ENCODE measurements around the gene CAPN5. TPM values are rescaled to one million over a fixed set of nuclear protein-coding genes. Genes with fewer than 3 reads are reported as not detected.

Gene CAPN5
- total and polyA plus RNA-seq, 2 experiments from 2014 or later = 25.2 to 28.8 TPM

DNA sequence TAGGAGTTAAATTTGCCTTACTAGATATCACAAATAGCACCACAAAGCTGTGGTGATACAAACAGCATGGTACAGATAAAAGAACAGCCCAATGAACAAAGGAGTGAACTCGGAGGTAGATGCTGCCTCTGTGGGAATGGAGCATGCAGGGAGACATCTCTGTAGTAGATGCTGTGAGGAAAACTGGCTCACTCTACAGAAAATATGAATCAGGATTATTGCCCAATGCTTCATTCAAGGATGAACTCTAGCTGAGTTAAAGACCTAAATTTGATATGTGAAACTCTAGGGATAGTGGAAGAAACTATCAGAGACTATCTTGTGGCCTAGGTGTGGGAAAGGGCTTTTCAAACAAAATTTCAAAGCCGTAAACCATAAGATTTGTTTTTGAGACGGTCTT is 15.3 kb upstream of the CAPN5 start:
- Histone ChIP-seq H3K36me3 (replicated peaks; ENCODE audit: insufficient read depth, low read depth) (no peaks in the 10 kb centered on the region), H4K20me1 (ENCODE audit: insufficient read depth, poor library complexity, severe bottlenecking) (no peaks in the 10 kb centered on the region), H2AFZ (no peak overlapping the region), H3K9me3 (ENCODE audit: low read depth) (no peaks in the 10 kb centered on the region), H3K4me2 (no peak overlapping the region), H3K27ac (no peak overlapping the region), H3K4me3 (no peak overlapping the region), H3K9me2 (replicated peaks; ENCODE audit: insufficient read depth) (no peaks in the 10 kb centered on the region), H3K27me3 (no peaks in the 10 kb centered on the region), H3K79me2 (no peaks in the 10 kb centered on the region), H3K4me1 (ENCODE audit: insufficient read depth) (no peaks in the 10 kb centered on the region)
- 93% methylated on average over 3 of the region's 3 CpGs for WGBS (ENCODE audit: low lambda C conversion rate, missing lambda C conversion rate)
- TF ChIP-seq EZH2 (IDR thresholded peaks at IDR 0.05; ENCODE audit: borderline replicate concordance) = no peak
- TF ChIP-seq, protein P1, sequence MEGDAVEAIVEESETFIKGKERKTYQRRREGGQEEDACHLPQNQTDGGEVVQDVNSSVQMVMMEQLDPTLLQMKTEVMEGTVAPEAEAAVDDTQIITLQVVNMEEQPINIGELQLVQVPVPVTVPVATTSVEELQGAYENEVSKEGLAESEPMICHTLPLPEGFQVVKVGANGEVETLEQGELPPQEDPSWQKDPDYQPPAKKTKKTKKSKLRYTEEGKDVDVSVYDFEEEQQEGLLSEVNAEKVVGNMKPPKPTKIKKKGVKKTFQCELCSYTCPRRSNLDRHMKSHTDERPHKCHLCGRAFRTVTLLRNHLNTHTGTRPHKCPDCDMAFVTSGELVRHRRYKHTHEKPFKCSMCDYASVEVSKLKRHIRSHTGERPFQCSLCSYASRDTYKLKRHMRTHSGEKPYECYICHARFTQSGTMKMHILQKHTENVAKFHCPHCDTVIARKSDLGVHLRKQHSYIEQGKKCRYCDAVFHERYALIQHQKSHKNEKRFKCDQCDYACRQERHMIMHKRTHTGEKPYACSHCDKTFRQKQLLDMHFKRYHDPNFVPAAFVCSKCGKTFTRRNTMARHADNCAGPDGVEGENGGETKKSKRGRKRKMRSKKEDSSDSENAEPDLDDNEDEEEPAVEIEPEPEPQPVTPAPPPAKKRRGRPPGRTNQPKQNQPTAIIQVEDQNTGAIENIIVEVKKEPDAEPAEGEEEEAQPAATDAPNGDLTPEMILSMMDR (IDR thresholded peaks at IDR 0.05; ENCODE audit: poor library complexity) = no peak
- TF ChIP-seq EZH2phosphoT487 (IDR thresholded peaks at IDR 0.05; ENCODE audit: low read depth, severe bottlenecking, unreplicated experiment) = no peak
- DNase-seq (ENCODE audit: low spot score) = no peak

GRCh38 chr11:77052518-77052917 is 14.3 kb upstream of the CAPN5 start:
- 84% methylated on average over 7 of the region's 7 CpGs for WGBS (ENCODE audit: low lambda C conversion rate, missing lambda C conversion rate)
- Histone ChIP-seq H3K9me2 (replicated peaks; ENCODE audit: insufficient read depth) (no peaks in the 10 kb centered on the region), H3K36me3 (replicated peaks; ENCODE audit: insufficient read depth, low read depth) (no peaks in the 10 kb centered on the region), H4K20me1 (ENCODE audit: insufficient read depth, poor library complexity, severe bottlenecking) (no peaks in the 10 kb centered on the region), H3K4me1 (ENCODE audit: insufficient read depth) (no peaks in the 10 kb centered on the region), H3K4me2 (no peak overlapping the region), H3K9me3 (ENCODE audit: low read depth) (no peaks in the 10 kb centered on the region), H3K4me3 (no peak overlapping the region), H3K27ac (no peak overlapping the region), H3K27me3 (no peaks in the 10 kb centered on the region), H2AFZ (no peak overlapping the region), H3K79me2 (no peaks in the 10 kb centered on the region)
- DNase-seq (ENCODE audit: low spot score) = no peak
- TF ChIP-seq EZH2 (IDR thresholded peaks at IDR 0.05; ENCODE audit: borderline replicate concordance) (no peak), EZH2phosphoT487 (IDR thresholded peaks at IDR 0.05; ENCODE audit: low read depth, severe bottlenecking, unreplicated experiment) (no peak)
- TF ChIP-seq, protein P1 (IDR thresholded peaks at IDR 0.05; ENCODE audit: poor library complexity) = no peak

GRCh38 chr11:77053217-77054015 is 13.4 kb upstream of the CAPN5 start:
- Histone ChIP-seq H4K20me1 (ENCODE audit: insufficient read depth, poor library complexity, severe bottlenecking) (no peaks in the 10 kb centered on the region), H3K9me2 (replicated peaks; ENCODE audit: insufficient read depth) (no peaks in the 10 kb centered on the region), H2AFZ (no peak overlapping the region), H3K27ac (no peak overlapping the region), H3K4me3 (no peak overlapping the region), H3K9me3 (ENCODE audit: low read depth) (no peaks in the 10 kb centered on the region), H3K27me3 (no peaks in the 10 kb centered on the region), H3K36me3 (replicated peaks; ENCODE audit: insufficient read depth, low read depth) (no peaks in the 10 kb centered on the region), H3K79me2 (no peaks in the 10 kb centered on the region), H3K4me2 (no peak overlapping the region), H3K4me1 (ENCODE audit: insufficient read depth) (no peaks in the 10 kb centered on the region)
- TF ChIP-seq, protein P1 (IDR thresholded peaks at IDR 0.05; ENCODE audit: poor library complexity) = no peak
- TF ChIP-seq EZH2 (IDR thresholded peaks at IDR 0.05; ENCODE audit: borderline replicate concordance) = no peak
- TF ChIP-seq EZH2phosphoT487 (IDR thresholded peaks at IDR 0.05; ENCODE audit: low read depth, severe bottlenecking, unreplicated experiment) = no peak
- DNase-seq (ENCODE audit: low spot score) = no peak
- WGBS (ENCODE audit: low lambda C conversion rate, missing lambda C conversion rate) = 74% methylated on average over 14 of the region's 14 CpGs
